Uterus (tissue), 4 donors: ENCODE results near the gene BLNK. TPM values are rescaled to one million over a fixed set of nuclear protein-coding genes. Genes with fewer than 3 reads are reported as not detected.

ENCODE experiments used
- DNase-seq, 2 donors: peaks; one replicate each; pipeline ENCODE4 v3.0.0-alpha.2; 2019 to 2020
- H3K27ac ChIP-seq, 2 donors: fragments of 200-600 bp; sonication (generic); 1 replicate in 1 of 2; 2 replicates in 1 of 2; pipeline ENCODE4 v1.5.1; 2016 to 2018
- H3K27me3 ChIP-seq, 2 donors: fragments of 200-600 bp; sonication (generic); one replicate each; pipeline ENCODE4 v1.5.1; 2018 to 2019; ENCODE audit warnings: control low read depth in 1 of 2
- H3K36me3 ChIP-seq, 2 donors: fragments of 200-600 bp; sonication (generic); one replicate each; pipeline ENCODE4 v1.5.1; 2019; ENCODE audit warnings: control low read depth in 1 of 2
- H3K4me1 ChIP-seq, 2 donors: fragments of 200-600 bp; sonication (generic); one replicate each; pipeline ENCODE4 v1.5.1; 2018 to 2019; ENCODE audit warnings: control low read depth in 1 of 2
- H3K4me3 ChIP-seq, 2 donors: fragments of 200-600 bp; sonication (generic); 1 replicate in 1 of 2; 2 replicates in 1 of 2; pipeline ENCODE4 v1.5.1; 2018 to 2019; ENCODE audit warnings: mild to moderate bottlenecking in 1 of 2
- H3K9me3 ChIP-seq, 2 donors: fragments of 200-600 bp; sonication (generic); one replicate each; pipeline ENCODE4 v1.5.1; 2019; ENCODE audit warnings: control low read depth in 1 of 2
- CTCF ChIP-seq, 4 experiments: fragments of 200-600 bp in 2 of 4; fragments of 450-650 bp in 2 of 4; sonication (generic) in 2 of 4; IDR thresholded peaks; one replicate each; pipeline ENCODE4 v1.5.1; 2016 to 2019; ENCODE audit warnings: antibody characterized with exemption in 4 of 4, mild to moderate bottlenecking in 2 of 4, moderate library complexity in 1 of 4
- POLR2A ChIP-seq, 2 donors: fragments of 450-650 bp; IDR thresholded peaks; one replicate each; pipeline ENCODE4 v1.6.1; 2016; ENCODE audit warnings: antibody characterized with exemption in 2 of 2, mild to moderate bottlenecking in 1 of 2, moderate library complexity in 1 of 2
- intact Hi-C: fragments of 100-400 bp; cut with DNase I; formaldehyde crosslinking; loops from one replicate; pipeline ENCODE4 v1.15.1; 2023; ENCODE audit warnings: low total_unique reads
- total RNA-seq, 4 donors: library from RNA; depleted of rRNA in 3 of 4; stranded (reverse); fragments of >200 nt in 3 of 4; gene quantifications; one replicate each; pipeline versions ENCODE4 v1.1.0 to v1.2.4, GENCODE V29; 2014 to 2023
- donor health status: DM: yes; HTN: yes; CAD: no.

The BLNK gene
- total RNA-seq, 4 donors from 2014 or later = 0.67 to 3.9 (median 1.8) TPM; not detected in 1

DNA sequence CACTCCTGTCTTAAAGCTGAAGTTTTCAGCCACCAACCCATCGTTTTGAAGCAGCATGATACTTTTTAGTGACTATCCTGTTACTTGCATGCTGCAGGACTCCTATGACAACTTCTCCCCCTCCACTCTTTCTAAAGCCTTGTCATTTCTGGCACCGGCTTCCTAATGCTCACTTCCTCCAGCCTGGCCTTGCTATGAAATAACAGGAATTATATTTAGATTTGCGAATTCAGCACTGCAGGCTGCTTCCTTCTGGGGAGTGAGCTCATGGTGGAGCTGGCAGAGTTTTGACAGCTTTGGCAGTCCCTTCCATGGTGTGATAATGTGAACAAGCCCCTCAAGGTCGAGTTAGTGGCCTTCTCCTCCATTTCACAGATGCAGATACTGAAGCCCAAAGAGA is 13.4 kb downstream of the BLNK start:
- no peak overlapping the region for H3K27ac ChIP-seq
- no peaks in the 10 kb centered on the region for H3K9me3 ChIP-seq
- H3K4me3 ChIP-seq = no peak overlapping the region
- no peak for DNase-seq
- intact Hi-C loops = no loop called here
- no peaks in the 10 kb centered on the region for H3K27me3 ChIP-seq
- no peaks in the 10 kb centered on the region for H3K4me1 ChIP-seq
- H3K36me3 ChIP-seq = no peaks in the 10 kb centered on the region
- TF ChIP-seq POLR2A (IDR thresholded peaks at IDR 0.05) (no peak), CTCF (IDR thresholded peaks at IDR 0.05) (no peak)

DNA sequence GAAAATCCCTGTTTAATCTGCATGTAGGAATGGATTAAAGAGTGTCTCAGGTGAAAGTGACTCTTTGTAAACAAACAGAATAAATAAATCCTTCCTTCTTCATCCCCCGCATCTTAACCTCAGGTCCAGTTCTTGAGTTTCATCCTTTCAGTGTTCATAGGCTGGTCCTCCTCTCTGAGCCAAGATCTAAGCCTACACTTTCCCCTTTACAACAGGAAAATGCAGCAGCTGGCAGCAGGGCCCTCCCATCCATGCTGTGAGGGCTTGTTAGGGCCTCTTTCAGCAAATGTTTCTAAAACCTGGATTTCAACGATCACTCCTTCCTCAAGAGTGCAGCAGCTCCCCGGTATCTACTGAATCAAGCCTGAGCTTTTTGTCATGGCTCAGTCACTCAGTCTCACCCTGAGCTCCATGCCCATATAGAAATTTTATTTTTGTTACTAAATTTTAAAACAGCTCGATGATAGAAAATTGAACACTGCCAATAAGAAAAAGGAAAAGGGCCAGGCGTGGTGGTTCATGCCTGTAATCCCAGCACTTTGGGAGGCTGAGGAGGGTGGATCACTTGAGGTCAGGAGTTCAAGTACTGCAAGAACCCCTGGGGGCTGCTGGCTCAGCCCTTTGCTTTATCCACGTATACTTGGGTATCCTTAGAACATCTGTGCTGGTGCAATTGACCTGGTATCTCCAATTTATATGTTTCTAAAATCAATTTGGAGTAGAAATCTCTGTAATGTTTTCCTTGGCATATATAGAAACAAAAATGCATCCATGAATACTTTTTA is 15.6 kb downstream of the BLNK start:
- no peak for DNase-seq
- no peaks in the 10 kb centered on the region for H3K9me3 ChIP-seq
- H3K27ac ChIP-seq = no peak overlapping the region
- intact Hi-C loops = no loop called here
- TF ChIP-seq POLR2A (IDR thresholded peaks at IDR 0.05) (no peak), CTCF (IDR thresholded peaks at IDR 0.05) (no peak)
- H3K36me3 ChIP-seq = no peaks in the 10 kb centered on the region
- H3K27me3 ChIP-seq = no peaks in the 10 kb centered on the region
- no peak overlapping the region for H3K4me3 ChIP-seq
- H3K4me1 ChIP-seq = no peaks in the 10 kb centered on the region

- Histone ChIP-seq H3K27me3 (no peaks in the 10 kb centered on the region), H3K4me1 (no peaks in the 10 kb centered on the region), H3K4me3 (no peak overlapping the region), H3K36me3 (no peaks in the 10 kb centered on the region), H3K27ac (no peak overlapping the region), H3K9me3 (no peaks in the 10 kb centered on the region)
- DNase-seq = no peak
- TF ChIP-seq POLR2A (IDR thresholded peaks at IDR 0.05) (no peak), CTCF (IDR thresholded peaks at IDR 0.05) (no peak)
- intact Hi-C loops = no loop called here
Measured at GRCh38 chr10:96254976-96255375, 16.4 kb downstream of the BLNK start.

DNA sequence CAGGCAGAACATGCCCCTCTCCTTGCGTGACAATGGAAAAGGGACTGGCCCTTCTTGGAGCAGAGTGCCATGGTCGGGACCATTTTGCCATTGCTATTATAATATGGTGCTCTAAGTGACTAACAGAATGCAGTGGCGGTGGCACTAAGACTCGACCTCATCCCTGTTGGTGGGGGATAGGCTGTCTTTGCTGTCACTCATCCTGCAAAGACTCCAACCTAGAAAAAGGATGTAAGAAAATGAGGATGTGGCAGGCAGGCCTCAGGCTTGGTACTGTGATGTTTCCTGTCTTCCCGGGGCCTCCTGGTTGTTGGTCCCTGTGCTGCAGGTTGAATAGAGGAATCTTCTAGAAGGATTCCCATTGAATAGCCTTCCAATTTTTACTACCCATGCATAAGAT is 18.6 kb downstream of the BLNK start:
- no peaks in the 10 kb centered on the region for H3K36me3 ChIP-seq
- H3K4me1 ChIP-seq = no peaks in the 10 kb centered on the region
- no peak overlapping the region for H3K27ac ChIP-seq
- H3K4me3 ChIP-seq = no peak overlapping the region
- no peaks in the 10 kb centered on the region for H3K27me3 ChIP-seq
- intact Hi-C loops = no loop called here
- DNase-seq = no peak
- H3K9me3 ChIP-seq = no peaks in the 10 kb centered on the region
- TF ChIP-seq POLR2A (IDR thresholded peaks at IDR 0.05) (no peak), CTCF (IDR thresholded peaks at IDR 0.05) (no peak)

DNA sequence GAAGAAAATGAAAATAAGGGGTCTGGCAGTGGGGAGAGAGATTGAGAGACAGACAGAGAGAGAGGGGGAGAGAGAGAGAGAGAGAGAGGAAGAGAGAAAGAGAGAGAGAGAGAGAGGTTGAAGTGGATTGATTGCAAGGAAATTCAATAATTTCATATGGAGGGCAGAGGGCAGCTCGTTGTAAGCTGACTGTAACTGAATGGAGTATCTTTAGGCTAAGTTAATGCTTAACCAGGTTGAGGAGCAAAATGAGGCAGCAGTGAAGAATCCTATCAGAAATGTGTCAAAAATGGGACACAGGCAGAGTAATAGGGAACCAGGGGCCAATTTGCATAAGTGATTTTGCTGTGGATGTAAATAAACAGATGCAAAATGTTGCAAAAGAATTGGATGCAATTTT is 21.0 kb downstream of the BLNK start:
- no peak overlapping the region for H3K27ac ChIP-seq

More for the DNA sequence above, 21.0 kb downstream of the BLNK start:
- TF ChIP-seq CTCF (IDR thresholded peaks at IDR 0.05) (no peak), POLR2A (IDR thresholded peaks at IDR 0.05) (no peak)
- H3K27me3 ChIP-seq = no peaks in the 10 kb centered on the region
- no peak overlapping the region for H3K4me3 ChIP-seq
- no peak for DNase-seq
- H3K36me3 ChIP-seq = no peaks in the 10 kb centered on the region
- H3K4me1 ChIP-seq = no peaks in the 10 kb centered on the region
- H3K9me3 ChIP-seq = no peaks in the 10 kb centered on the region
- intact Hi-C loops = no loop called here
